ENCODE measurements around the gene CACHD1. TPM values are rescaled to one million over a fixed set of nuclear protein-coding genes. Genes with fewer than 3 reads are reported as not detected.

The CACHD1 gene
- total and polyA plus RNA-seq, 8 donors, result 11.3 to 38.0 (median 32.7) TPM

DNA sequence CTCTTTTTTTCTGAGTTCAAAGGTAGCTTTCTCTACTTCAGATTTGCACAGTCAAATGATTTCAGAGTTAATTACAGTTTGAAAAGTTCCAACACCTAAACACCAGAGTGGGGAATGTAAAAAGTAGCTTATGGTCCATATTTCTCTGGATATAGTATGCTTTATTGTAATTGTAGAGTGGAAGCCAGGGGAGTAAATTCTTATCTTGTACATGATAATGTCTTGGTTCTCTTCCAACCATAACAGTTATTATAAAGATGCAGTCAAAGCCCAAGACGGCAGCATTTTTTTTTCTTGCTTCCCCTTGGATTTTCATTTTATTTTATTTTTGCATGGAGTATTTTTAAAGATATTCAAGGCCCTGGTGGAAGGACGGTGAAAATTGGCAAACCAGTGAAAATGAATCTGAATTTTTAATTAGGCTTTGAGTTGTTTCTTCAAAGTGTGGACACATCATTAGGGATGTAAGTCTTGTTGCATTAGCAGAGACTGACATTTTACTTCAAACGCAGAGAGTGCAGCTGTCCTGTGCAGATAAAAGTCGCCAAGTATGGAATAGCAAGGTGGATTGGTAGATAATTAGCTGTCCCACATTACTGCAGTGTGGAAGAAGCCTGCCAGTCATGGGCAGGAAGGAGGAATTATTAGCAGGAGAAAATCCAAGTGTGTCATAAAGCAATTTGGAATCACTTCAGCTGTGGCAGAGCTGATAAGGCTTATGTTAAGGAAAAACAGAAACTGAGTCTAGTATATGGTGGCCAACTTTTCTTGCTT, 11.3 kb downstream of the CACHD1 start:
- Histone ChIP-seq H3K27ac (no peak overlapping the region), H3K4me3 (no peak overlapping the region), H3K9me3 (no peaks in the 10 kb centered on the region), H3K27me3 (no peaks in the 10 kb centered on the region), H3K4me1 (peaks cover 11 to 16% of the 10 kb centered on the region in 2 donors), H3K36me3 (no peaks in the 10 kb centered on the region)
- TF ChIP-seq, protein P1, sequence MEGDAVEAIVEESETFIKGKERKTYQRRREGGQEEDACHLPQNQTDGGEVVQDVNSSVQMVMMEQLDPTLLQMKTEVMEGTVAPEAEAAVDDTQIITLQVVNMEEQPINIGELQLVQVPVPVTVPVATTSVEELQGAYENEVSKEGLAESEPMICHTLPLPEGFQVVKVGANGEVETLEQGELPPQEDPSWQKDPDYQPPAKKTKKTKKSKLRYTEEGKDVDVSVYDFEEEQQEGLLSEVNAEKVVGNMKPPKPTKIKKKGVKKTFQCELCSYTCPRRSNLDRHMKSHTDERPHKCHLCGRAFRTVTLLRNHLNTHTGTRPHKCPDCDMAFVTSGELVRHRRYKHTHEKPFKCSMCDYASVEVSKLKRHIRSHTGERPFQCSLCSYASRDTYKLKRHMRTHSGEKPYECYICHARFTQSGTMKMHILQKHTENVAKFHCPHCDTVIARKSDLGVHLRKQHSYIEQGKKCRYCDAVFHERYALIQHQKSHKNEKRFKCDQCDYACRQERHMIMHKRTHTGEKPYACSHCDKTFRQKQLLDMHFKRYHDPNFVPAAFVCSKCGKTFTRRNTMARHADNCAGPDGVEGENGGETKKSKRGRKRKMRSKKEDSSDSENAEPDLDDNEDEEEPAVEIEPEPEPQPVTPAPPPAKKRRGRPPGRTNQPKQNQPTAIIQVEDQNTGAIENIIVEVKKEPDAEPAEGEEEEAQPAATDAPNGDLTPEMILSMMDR (IDR thresholded peaks at IDR 0.05), result no peak
- ATAC-seq, result no peak
- intact Hi-C loops (cut with DNase I), result no loop called here
- no peak for DNase-seq

DNA sequence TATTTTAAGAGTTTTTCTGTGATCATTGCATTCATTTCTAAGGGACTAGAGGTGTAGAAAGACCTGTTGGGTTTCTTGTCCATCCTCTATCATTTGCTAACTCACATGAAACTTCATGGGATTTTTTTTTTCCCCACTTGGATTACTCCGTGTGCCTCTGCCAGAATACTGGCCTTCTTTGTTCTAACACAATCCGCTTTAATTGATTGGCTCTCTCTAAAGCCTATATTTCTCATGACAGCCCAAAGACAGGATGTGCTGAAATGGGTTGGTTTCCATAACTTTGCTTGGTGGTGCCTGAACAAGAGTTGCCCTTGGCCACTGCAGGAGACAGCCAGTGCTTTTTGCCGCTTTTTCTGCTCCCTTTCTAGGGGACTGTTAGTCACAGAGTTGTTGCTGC, 12.2 kb downstream of the CACHD1 start:
- TF ChIP-seq, protein P1 (IDR thresholded peaks at IDR 0.05), result no peak
- no peak for ATAC-seq
- peaks cover 4 to 6% of the 10 kb centered on the region in 2 donors for H3K4me1 ChIP-seq

DNA sequence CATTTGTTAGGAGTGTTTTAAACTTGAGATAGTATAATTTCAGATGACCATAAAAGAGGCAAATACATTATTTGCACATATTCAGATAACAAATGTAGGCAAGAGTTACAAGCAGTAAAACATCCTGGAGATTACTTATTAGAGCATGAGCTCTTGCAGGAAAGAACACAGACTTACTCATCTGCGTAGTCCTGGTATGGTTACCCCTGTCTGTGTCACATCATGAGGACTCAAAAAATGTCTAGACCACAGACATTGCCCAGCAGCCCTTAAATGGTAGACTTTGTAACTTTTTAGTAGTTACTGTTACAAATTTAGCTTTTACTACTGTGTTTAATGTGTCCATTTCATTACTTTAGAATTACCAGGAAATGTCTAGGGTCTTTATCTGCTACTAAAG, 12.8 kb downstream of the CACHD1 start:
- DNase-seq (no peak), ATAC-seq (no peak)
- H3K4me1 ChIP-seq, result peaks cover 0 to under 1% of the 10 kb centered on the region in 2 donors
- H3K27me3 ChIP-seq, result no peaks in the 10 kb centered on the region
- intact Hi-C loops (cut with DNase I), result no loop called here
- H3K9me3 ChIP-seq, result no peaks in the 10 kb centered on the region
- no peak overlapping the region for H3K4me3 ChIP-seq
- H3K27ac ChIP-seq, result no peak overlapping the region
- TF ChIP-seq, protein P1 (IDR thresholded peaks at IDR 0.05), result no peak
- H3K36me3 ChIP-seq, result no peaks in the 10 kb centered on the region

More for the DNA sequence above, 12.2 kb downstream of the CACHD1 start:
- Histone ChIP-seq H3K27me3 (no peaks in the 10 kb centered on the region), H3K36me3 (no peaks in the 10 kb centered on the region), H3K27ac (no peak overlapping the region), H3K4me3 (no peak overlapping the region), H3K9me3 (no peaks in the 10 kb centered on the region)
- no peak for DNase-seq
- intact Hi-C loops (cut with DNase I), result no loop called here

DNA sequence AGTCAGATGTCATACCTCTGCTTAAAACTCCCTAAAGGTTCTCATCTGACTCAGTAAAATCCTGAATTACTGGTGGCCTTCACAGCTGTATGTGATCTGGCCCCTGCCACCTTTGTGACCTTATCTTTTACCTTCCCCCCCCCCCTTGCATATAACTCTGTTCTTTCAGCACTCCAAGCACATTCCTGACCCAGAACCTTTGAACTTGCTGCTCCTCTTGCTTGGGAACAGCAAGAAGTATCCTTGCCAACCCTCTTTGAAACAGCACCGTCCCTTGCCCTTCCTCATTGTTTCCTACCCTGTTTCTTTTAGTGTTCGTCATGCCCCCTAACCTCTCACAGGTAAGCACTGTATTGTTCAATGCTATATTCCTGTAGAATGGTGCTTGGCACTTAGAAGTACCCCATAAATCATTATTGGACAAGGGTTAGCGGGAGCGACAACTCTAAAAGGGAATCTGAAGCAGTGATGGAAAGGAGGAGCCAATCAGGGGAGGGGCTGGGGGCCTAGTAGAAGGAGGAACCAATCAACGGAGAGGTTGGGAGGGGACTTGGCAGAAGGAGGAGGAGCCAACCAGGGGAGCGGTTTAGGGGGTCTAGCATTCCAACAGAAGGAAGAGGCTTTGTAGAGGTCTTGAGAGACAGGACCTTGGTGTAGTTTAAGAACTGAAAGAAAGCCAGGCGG, 13.9 kb downstream of the CACHD1 start:
- Histone ChIP-seq H3K27ac (no peak overlapping the region), H3K9me3 (no peaks in the 10 kb centered on the region), H3K36me3 (no peaks in the 10 kb centered on the region), H3K4me1 (no peaks in the 10 kb centered on the region), H3K27me3 (no peaks in the 10 kb centered on the region), H3K4me3 (no peak overlapping the region)
- ATAC-seq, result no peak
- no peak for DNase-seq
- intact Hi-C loops (cut with DNase I), result no loop called here
- TF ChIP-seq, protein P1 (IDR thresholded peaks at IDR 0.05), result no peak

DNA sequence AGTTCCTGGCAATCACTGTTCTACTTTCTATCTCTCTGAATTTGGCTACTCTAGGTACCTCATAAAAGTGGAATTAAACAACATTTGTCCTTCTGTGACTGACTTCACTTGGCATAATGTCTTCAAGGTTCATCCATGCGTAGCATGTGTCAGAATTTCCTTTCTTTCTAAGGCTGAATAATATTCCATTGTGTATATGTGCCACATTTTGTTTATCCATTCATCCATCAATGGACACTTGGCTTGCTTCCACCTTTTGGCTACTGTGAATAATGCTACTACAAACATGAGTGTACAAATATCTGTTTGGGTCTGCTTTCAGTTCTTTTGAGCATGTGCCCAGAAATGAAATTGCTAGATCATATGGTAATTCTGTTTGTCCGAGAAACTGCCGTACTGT, 14.7 kb downstream of the CACHD1 start:
- TF ChIP-seq, protein P1 (IDR thresholded peaks at IDR 0.05), result no peak
- H3K4me3 ChIP-seq, result no peak overlapping the region
- DNase-seq (no peak), ATAC-seq (no peak)
- no peaks in the 10 kb centered on the region for H3K36me3 ChIP-seq
- H3K27me3 ChIP-seq, result no peaks in the 10 kb centered on the region
- H3K27ac ChIP-seq, result no peak overlapping the region
- H3K4me1 ChIP-seq, result no peaks in the 10 kb centered on the region
- no peaks in the 10 kb centered on the region for H3K9me3 ChIP-seq
- intact Hi-C loops (cut with DNase I), result no loop called here
